ENCODE data around the gene C1QTNF2.

C1QTNF2 gene

GRCh38 chr5:160357861-160358411 lies 12.5 kb downstream of the C1QTNF2 start:
- in situ Hi-C loops (cut with MboI; ENCODE audit: low sequenced_read_pairs, unreplicated experiment) = no loop called here
- DNase-seq (ENCODE audit: low spot score) = no peak
- TF ChIP-seq CTCF (IDR thresholded peaks at IDR 0.05; ENCODE audit: borderline replicate concordance, control extremely low read depth, extremely low read depth, insufficient read depth, missing control alignments) = no peak

GRCh38 chr5:160357394-160357793 lies 13.0 kb downstream of the C1QTNF2 start:
- in situ Hi-C loops (cut with MboI; ENCODE audit: low sequenced_read_pairs, unreplicated experiment) = no loop called here
- TF ChIP-seq CTCF (IDR thresholded peaks at IDR 0.05; ENCODE audit: borderline replicate concordance, control extremely low read depth, extremely low read depth, insufficient read depth, missing control alignments) = no peak
- DNase-seq (ENCODE audit: low spot score) = no peak

- TF ChIP-seq CTCF (IDR thresholded peaks at IDR 0.05; ENCODE audit: borderline replicate concordance, control extremely low read depth, extremely low read depth, insufficient read depth, missing control alignments) = no peak
- no peak for DNase-seq (ENCODE audit: low spot score)
- in situ Hi-C loops (cut with MboI; ENCODE audit: low sequenced_read_pairs, unreplicated experiment) = no loop called here
Observed at GRCh38 chr5:160356550-160357347, 13.7 kb downstream of the C1QTNF2 start.

GRCh38 chr5:160354666-160355065 lies 15.8 kb downstream of the C1QTNF2 start:
- in situ Hi-C loops (cut with MboI; ENCODE audit: low sequenced_read_pairs, unreplicated experiment) = no loop called here
- DNase-seq (ENCODE audit: low spot score) = no peak
- no peak for TF ChIP-seq CTCF (IDR thresholded peaks at IDR 0.05; ENCODE audit: borderline replicate concordance, control extremely low read depth, extremely low read depth, insufficient read depth, missing control alignments)

GRCh38 chr5:160353379-160353778 lies 17.0 kb downstream of the C1QTNF2 start:
- no peak for DNase-seq (ENCODE audit: low spot score)
- in situ Hi-C loops (cut with MboI; ENCODE audit: low sequenced_read_pairs, unreplicated experiment) = no loop called here
- no peak for TF ChIP-seq CTCF (IDR thresholded peaks at IDR 0.05; ENCODE audit: borderline replicate concordance, control extremely low read depth, extremely low read depth, insufficient read depth, missing control alignments)

GRCh38 chr5:160352308-160352707 lies 18.1 kb downstream of the C1QTNF2 start:
- in situ Hi-C loops (cut with MboI; ENCODE audit: low sequenced_read_pairs, unreplicated experiment) = no loop called here
- no peak for DNase-seq (ENCODE audit: low spot score)
- no peak for TF ChIP-seq CTCF (IDR thresholded peaks at IDR 0.05; ENCODE audit: borderline replicate concordance, control extremely low read depth, extremely low read depth, insufficient read depth, missing control alignments)

Measured in GM13976 (cell line).